NCI-H524 treated with DMSO at 0.1 percent for 48 hours (cell line): ENCODE data around the gene ZDHHC8.

Source experiments
- DNase-seq: peaks from one replicate; lab custom pipeline; 2025; lab: John Stamatoyannopoulos, UW

The ZDHHC8 gene

GRCh38 chr22:20196094-20196842 lies 64.7 kb downstream of the ZDHHC8 start:
- DNase-seq, result no peak
